D721Med (cell line): ENCODE results near the gene LARGE2.

ENCODE experiments used
- DNase-seq: peaks from one replicate; pipeline ENCODE4 v3.0.0; 2011; ENCODE audit warnings: low spot score; ENCODE audit not compliant: insufficient read length
- FAIRE-seq: peaks from 2 replicates; lab custom pipeline; 2011; peaks lifted over from hg19 to GRCh38; lab: Jason Lieb, UNC
- CTCF ChIP-seq: IDR thresholded peaks from 2 replicates; pipeline ENCODE4 v1.5.1; 2012; ENCODE audit warnings: mild to moderate bottlenecking, control low read depth; ENCODE audit not compliant: insufficient read depth; ENCODE audit errors: missing control alignments

The LARGE2 gene

GRCh38 chr11:45922425-45923082 lies at the start of gene LARGE2:
Gene LARGE2, plus strand, starts transcription at chr11:45922656. Its CDS starts 227 bp downstream, at chr11:45922883.
- DNase-seq (peak; percentile 66), FAIRE-seq (no peak)
- TF ChIP-seq CTCF: no peak

GRCh38 chr11:45876401-45876800 lies 46.1 kb upstream of the LARGE2 start:
- TF ChIP-seq CTCF: no peak
- FAIRE-seq: no peak
- no peak for DNase-seq

DNA sequence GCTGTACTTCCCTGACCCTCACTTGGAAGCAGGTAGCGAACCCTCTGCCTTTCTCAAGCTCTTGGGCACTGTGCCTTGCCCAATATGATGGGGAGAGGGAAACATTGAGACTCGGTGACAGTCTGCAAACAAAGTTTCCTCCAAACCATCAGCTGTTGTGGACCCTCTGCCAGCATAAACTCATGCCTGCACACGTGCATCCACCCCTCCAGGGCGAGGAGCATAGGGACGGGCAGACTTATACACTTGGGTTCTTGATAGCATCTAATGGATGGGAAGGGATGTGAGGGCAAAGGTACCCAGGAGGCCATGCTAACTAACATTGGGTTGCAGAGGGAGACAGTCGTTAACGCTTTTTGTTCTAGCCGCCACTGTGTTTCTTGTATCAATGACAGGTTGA lies 45.2 kb upstream of the LARGE2 start:
- no peak for TF ChIP-seq CTCF
- FAIRE-seq (no peak), DNase-seq (no peak)

- TF ChIP-seq CTCF: no peak
- no peak for DNase-seq
- no peak for FAIRE-seq
Observed at GRCh38 chr11:45877845-45878244, 44.6 kb upstream of the LARGE2 start.

DNA sequence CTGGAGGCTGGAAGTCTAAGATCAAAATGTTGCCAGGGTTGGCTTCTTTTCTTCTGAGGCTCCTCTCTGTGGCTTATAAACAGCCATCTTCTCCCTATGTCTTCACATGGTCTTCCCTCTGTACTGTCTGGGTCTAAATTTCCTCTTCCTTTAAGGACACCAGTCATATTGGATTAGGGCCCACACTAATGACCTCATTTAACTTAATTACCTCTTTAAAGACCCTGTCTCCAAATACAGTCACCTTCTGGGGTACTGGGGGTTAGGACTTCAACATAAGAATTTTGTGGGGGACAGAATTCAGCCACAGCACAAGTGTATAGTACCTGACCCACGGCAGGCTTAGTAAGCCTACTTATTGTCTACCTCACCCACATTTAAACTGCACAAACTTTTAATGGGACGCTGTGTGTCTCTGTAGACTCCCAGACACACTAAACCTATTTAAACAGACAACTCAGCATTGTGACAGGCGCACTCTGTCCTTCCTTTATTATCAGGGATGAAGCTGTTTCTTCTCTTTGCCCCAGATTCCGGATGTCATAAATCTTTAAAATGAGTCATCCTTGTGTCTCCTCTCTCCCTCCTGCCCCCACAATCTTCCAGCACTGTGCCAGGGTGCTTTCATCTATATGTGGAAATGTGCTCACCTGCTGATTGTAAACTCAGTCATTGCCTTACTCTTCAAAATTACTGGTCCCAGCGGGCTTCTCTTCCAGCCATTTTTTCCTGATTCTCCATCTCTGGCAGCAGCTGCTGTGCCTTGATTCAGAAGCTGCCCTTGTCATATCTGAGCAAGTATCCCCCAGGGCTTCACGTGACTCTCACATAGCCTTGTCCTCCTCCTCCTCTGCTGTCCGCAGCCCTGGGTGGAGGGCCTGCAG lies 42.4 kb upstream of the LARGE2 start:
- DNase-seq (no peak), FAIRE-seq (no peak)

DNA sequence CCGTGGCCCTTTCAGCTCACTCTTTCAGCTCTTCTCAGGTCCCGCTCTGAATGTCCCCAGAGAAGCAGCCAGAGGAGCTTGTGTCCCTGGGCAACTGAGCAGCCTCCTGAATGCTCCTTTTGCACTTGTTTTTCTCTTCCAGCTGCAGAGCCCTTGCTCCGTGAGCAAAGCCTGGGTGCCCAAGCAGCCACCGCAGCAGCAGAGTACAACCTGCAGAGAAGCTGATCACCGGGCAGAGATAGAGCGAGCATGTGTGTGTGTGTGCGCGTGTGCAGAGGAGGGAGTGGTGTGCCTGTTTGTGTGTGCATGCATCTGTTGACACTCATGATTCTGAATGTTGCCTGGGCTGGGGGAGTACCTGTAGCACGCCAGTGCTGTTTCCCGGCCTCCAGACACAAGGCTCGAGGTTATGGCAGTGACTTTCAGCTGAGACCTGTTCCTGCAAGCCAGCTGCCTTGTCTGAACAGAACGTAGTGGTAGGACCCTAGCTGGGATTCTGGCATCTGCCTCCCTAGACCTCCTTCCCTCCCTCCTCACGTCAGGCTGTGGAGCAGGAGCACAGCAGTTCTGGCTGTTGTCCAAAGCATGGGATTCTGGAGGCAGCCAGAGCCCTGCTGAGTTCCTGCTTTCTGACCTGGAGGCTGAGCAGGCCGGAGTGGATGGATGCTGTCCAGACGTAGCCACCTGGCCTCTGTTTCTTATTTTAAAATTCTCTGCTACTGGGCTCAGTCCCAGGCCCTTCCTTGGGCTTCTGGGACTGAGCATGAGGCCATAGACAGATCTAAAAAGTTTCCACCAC lies 41.5 kb upstream of the LARGE2 start:
- no peak for TF ChIP-seq CTCF
- FAIRE-seq (no peak), DNase-seq (no peak)

More for the DNA sequence above, 42.4 kb upstream of the LARGE2 start:
- no peak for TF ChIP-seq CTCF
